GM21423 (cell line): ENCODE data around the gene MAST3.

Experiments used
- ATAC-seq: cut with Tn5 transposase; IDR thresholded peaks from one replicate; pipeline ENCODE4 v1.9.1; 2021; ENCODE audit warnings: mild to moderate bottlenecking, moderate library complexity; ENCODE audit not compliant: unreplicated experiment

Gene MAST3

GRCh38 chr19:18109733-18110608, 12.4 kb downstream of the MAST3 start:
- no peak for ATAC-seq

- no peak for ATAC-seq
Measured at GRCh38 chr19:18110609-18111232, 13.1 kb downstream of the MAST3 start.

GRCh38 chr19:18112989-18113478, 15.5 kb downstream of the MAST3 start:
- ATAC-seq = no peak

DNA sequence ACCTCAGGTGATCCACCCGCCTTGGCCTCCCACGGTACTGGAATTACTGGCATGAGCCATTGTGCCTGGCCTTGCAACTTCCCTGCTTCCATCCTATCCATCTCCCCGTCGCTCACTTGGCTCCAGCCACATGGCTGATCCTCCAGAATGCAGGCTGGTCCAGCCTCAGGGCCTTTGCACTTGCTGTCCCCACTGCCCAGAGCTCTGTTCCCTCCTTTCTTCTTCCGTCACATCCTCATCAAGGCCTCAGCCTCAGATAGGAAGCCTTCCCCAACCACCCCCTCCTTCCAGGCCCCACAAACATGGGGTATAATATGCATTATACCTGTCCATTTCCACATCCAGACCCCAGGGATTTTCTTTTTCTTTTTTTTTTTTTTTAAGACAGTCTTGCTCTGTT, 16.2 kb downstream of the MAST3 start:
- ATAC-seq = no peak

DNA sequence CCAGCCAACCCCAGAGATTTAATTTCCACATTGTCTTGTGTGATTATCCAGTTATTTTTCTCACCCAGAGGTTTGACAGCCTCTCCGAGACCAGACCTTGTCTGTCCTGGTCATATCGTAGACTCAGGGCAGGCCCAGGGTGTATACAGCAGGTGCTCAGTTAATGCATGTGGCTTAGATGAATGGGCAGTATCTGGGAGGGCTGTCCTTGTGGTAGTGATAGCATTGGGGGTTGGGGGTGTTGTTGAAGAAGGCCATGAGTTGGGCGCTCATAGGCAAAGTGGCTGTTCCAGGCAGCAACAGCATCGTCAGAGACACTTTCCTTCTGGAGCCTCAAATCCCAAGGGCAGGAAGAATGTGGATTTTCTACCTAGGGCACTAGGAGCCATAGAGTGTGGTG, 16.9 kb downstream of the MAST3 start:
- no peak for ATAC-seq

DNA sequence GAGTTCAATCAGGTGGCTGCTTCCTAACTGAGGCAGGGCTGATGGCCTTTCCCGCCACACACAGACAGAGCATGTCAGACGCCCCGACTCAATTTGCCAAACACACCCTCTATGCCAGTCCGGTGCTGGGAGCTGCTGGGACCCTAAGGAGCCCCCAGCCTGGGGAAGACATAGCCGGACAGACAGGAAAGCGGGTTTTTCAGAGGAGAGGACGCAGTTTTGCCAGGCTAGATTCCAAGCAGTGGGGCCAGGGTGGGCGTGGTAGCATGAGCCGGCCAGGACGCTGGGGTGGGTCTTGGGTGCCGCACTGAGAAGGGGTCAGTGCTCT, 19.8 kb downstream of the MAST3 start:
- no peak for ATAC-seq

- peak; percentile 87 for ATAC-seq
Measured at GRCh38 chr19:18117692-18118378, 20.3 kb downstream of the MAST3 start.

GRCh38 chr19:18118420-18119012, 20.9 kb downstream of the MAST3 start:
- ATAC-seq = no peak

DNA sequence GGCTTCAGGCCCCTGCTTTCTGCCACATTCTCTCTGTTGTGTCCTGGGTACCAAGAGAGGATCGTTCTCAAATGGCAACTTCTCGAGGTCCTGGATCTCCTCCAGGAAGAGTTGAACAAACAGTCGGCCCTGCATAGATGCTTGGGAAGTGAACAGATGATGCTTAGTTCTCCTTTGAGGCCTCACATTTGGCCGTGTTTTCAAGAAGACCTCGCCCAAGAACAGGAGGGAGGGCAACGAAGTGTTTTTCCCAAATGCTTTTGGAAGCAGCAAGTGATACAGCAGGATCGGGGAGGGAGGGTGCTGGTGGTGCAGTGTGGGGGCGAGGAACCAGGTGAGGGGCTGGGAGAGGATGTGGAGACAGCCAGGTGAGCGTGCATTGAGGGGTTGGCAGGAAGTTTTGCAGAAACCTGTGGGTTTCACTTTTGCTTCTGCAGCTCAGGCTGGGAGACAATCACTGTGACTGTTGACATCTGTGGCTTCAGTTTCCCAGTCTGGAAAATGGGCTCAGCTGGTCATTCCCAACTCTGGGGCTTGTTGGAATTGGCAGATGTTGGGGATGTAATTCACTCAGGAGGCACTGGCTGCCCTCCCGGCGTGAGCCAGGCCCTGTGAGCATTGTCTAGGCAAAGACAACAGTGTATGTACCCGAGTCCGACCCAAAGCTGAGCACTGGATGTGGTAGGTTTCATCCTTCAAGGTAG, 21.6 kb downstream of the MAST3 start:
- ATAC-seq = no peak

DNA sequence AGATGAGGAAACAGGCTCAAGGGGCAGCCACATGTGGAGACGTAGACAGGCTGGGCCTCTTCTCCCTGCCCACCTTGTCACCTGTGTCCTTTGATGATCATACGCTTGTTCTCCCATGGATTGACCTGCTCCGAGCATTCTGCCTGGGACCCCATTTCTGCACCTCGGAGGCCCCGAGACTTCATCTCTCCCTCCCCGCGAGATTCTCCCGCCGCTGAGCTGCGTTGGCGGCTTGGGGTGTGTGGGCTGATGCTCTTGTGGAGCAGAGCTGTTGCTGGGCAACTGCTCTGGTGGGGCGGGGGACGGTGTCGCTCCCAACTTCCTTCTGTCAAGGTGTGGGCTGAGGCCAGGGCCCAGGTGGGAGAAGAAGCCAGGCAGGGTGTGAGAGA, 22.1 kb downstream of the MAST3 start:
- ATAC-seq = no peak

DNA sequence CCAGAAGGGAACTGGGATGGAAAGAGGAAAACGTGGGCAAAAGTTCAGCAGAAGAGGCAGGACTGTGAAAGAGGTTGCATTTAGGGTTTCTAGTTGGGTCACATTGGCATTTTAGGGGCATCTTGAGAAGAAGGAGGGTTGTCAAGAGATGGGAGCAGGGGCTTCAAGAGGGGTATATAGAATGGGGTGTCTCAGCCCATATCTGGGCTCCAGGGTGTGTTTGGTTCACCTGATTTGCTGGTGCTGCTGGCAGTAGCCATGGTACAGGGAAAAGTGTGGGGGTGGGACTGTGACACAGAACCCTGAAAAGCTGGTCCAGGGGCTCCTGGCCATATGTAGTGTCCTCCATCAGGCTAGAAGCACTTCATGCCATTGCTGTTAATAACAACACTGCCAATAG, 22.5 kb downstream of the MAST3 start:
- ATAC-seq = no peak

DNA sequence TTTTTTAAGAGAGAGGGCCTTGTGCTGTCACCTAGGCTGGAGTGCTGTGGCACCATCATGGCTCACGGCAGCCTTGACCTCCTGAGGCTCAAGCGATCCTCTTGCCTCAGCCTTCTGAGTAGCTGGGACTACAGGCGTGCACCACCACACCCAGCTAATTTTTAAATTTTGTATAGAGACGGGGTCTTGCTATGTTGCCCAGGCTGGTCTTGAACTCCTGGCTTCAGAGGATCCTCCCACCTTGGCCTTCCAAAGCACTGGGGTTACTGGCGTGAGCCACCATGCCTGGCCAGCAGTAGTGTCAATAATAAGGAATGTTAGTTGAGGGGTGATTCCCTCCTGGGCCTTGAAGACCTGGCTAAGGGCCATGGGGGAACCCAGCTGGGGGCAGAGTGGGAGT, 23.6 kb downstream of the MAST3 start:
- ATAC-seq = no peak

DNA sequence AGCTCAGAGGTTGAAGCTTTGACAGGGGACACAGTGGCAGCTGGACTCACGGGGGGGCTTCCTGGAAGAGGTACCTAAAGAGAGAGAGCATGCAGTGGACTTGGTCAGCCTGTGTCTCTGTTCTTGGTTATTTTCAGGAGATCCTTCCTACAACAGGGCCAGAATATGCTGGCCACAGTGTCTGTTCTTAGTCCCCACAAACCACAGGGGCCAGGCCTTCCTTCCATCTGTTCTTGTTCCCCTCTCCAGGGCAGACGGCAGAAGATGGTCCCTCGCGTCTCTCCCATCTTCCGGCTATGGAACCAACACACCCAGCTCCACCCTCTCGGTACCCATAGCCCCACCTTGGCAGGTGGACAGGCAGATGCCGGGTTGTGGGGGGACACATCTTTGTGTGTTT, 24.8 kb downstream of the MAST3 start:
- ATAC-seq = no peak

GRCh38 chr19:18122860-18123795, 25.6 kb downstream of the MAST3 start:
- no peak for ATAC-seq

DNA sequence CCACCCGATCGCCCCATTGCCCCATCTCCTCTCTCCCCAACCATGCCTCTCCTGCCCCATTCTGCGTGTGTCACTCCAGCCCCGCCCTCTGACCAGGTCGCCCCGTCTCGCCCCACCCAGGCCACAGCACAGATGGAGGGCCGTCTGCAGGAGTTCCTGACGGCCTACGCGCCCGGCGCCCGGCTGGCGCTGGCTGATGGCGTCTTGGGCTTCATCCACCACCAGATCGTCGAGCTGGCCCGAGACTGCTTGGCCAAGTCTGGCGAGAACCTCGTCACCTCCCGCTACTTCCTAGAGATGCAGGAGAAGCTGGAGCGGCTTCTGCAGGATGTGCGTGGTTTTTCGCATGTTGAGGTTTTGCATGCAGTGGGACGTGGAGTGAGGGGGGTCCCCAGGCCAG, 26.2 kb downstream of the MAST3 start:
- no peak for ATAC-seq

DNA sequence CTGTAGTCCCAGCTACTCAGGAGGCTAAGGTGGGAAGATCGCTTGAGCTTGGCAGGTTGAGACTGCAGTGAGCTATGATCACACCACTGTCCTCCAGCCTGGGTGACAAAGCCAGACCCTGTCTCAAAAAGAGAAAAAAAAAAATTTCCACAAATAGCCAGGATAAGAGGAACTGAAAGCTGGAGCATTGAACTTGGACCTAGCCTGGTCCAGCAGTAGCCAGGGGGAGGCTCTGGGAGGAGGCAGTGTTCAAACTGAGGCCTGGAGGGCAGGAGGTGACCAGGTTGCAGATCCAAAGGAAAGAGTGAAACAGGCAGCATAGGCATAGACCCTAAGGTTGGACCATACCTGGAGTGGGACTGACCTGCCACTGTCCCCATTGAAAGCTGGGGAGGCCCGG, 28.5 kb downstream of the MAST3 start:
- ATAC-seq = no peak

DNA sequence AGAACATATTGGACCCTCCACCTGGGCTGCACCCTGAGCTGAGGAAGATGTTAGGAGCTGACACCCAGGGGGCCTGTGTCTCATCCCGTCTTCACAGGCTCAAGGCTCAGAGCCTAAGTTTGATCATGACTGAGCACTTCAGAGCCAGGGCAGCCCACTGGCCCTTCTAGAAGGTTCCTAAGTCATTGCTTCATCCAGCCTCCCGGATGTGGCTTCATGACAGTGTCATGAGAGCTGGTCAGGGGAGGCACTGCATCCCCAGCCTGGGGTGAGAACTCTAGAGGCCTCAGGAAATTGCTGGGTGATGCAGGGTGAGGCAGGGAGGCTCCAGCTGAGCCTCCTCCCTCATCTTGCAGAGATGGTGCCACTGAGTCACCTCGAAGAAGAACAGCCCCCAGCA, 30.5 kb downstream of the MAST3 start:
- no peak for ATAC-seq

DNA sequence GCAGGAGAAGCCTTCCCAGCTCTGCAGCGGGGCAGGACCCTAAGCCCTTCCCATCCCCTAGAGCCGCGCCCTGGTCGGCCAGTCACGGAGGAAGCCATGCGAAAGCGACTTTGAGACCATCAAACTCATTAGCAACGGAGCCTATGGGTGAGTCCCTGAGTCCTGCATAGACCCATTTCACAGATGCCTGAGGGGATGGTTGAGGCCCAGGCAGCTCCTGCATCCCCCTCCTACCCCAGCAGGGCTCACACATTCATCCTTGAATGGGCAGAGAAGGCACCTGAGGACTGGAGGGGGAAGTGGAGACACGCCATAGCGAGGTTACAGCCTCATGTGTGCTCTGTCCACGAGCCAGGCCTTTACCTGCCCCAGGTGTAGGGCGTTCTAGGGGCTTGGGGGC, 31.2 kb downstream of the MAST3 start:
- no peak for ATAC-seq

GRCh38 chr19:18130523-18131242, 33.1 kb downstream of the MAST3 start:
- ATAC-seq = no peak
